ENCODE measurements around the gene CIB2.

DNA sequence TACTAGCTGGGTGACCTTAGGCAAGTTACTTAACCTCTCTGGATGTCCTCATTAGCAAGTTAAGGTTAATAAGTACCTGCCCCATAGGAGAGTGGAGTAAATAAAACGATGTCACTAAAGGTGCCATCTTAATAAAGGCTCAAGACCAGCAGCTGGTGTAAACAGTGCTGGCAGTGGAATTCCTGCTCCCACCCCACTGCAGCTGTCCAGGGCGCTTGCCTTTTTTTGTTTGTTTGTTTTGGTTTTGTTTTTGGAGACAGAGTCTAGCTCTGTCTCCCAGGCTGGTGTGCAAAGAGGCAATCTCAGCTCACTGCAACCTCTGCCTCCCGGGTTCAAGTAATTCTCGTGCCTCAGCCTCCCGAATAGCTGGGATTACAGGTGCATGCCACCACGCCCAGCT, 46.8 kb upstream of the CIB2 start:
- TF ChIP-seq, protein P1, sequence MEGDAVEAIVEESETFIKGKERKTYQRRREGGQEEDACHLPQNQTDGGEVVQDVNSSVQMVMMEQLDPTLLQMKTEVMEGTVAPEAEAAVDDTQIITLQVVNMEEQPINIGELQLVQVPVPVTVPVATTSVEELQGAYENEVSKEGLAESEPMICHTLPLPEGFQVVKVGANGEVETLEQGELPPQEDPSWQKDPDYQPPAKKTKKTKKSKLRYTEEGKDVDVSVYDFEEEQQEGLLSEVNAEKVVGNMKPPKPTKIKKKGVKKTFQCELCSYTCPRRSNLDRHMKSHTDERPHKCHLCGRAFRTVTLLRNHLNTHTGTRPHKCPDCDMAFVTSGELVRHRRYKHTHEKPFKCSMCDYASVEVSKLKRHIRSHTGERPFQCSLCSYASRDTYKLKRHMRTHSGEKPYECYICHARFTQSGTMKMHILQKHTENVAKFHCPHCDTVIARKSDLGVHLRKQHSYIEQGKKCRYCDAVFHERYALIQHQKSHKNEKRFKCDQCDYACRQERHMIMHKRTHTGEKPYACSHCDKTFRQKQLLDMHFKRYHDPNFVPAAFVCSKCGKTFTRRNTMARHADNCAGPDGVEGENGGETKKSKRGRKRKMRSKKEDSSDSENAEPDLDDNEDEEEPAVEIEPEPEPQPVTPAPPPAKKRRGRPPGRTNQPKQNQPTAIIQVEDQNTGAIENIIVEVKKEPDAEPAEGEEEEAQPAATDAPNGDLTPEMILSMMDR (IDR thresholded peaks at IDR 0.05; ENCODE audit: low read depth, low read length) = no peak
- no peak for TF ChIP-seq EZH2phosphoT487 (IDR thresholded peaks at IDR 0.05; ENCODE audit: low read depth)
